Right atrium auricular region (tissue), 2 donors: ENCODE results near the gene MAP4K5. TPM values are rescaled to one million over a fixed set of nuclear protein-coding genes. Genes with fewer than 3 reads are reported as not detected.

Source experiments
- DNase-seq: peaks from one replicate; pipeline ENCODE4 v3.0.0-alpha.2; 2019; ENCODE audit warnings: low spot score
- H3K27ac ChIP-seq, 2 donors: fragments of 200-600 bp; sonication (generic); 1 replicate in 1 of 2; 2 replicates in 1 of 2; pipeline ENCODE4 v1.5.1; 2016 to 2019
- H3K27me3 ChIP-seq, 2 donors: fragments of 200-600 bp; sonication (generic); one replicate each; pipeline versions ENCODE4 v1.5.1 to v1.6.0; 2017 to 2019
- H3K36me3 ChIP-seq: fragments of 200-600 bp; sonication (generic); one replicate; pipeline ENCODE4 v1.5.1; 2016
- H3K4me1 ChIP-seq, 2 donors: fragments of 200-600 bp; sonication (generic); one replicate each; pipeline versions ENCODE4 v1.5.1 to v1.6.0; 2017 to 2019
- H3K4me3 ChIP-seq, 2 donors: fragments of 200-600 bp; sonication (generic); 1 replicate in 1 of 2; 2 replicates in 1 of 2; pipeline ENCODE4 v1.5.1; 2017 to 2019; ENCODE audit warnings: mild to moderate bottlenecking in 1 of 2, moderate library complexity in 1 of 2
- H3K9me3 ChIP-seq, 2 donors: fragments of 200-600 bp; sonication (generic); one replicate each; pipeline ENCODE4 v1.5.1; 2019
- CTCF ChIP-seq, 2 donors: fragments of 200-600 bp; sonication (generic); IDR thresholded peaks; one replicate each; pipeline ENCODE4 v1.5.1; 2019; ENCODE audit warnings: antibody characterized with exemption in 2 of 2
- total RNA-seq, 2 donors: library from RNA; depleted of rRNA; stranded (reverse); fragments of >200 nt; gene quantifications; one replicate each; pipeline ENCODE4 v1.1.0, GENCODE V29; 2016

The MAP4K5 gene
- total RNA-seq, 2 donors from 2014 or later = 37.5 to 44.4 TPM

- Histone ChIP-seq H3K27me3 (no peaks in the 10 kb centered on the region), H3K27ac (no peak overlapping the region), H3K9me3 (no peaks in the 10 kb centered on the region), H3K4me3 (no peak overlapping the region), H3K36me3 (no peaks in the 10 kb centered on the region), H3K4me1 (no peaks in the 10 kb centered on the region)
- TF ChIP-seq CTCF (IDR thresholded peaks at IDR 0.05) = no peak
- no peak for DNase-seq
Measured at GRCh38 chr14:50387548-50387947, 144.8 kb downstream of the MAP4K5 start.

- H3K4me1 ChIP-seq = no peaks in the 10 kb centered on the region
- H3K27me3 ChIP-seq = no peaks in the 10 kb centered on the region
- no peak overlapping the region for H3K4me3 ChIP-seq
- H3K27ac ChIP-seq = no peak overlapping the region
- no peak for DNase-seq
- H3K36me3 ChIP-seq = no peaks in the 10 kb centered on the region
- TF ChIP-seq CTCF (IDR thresholded peaks at IDR 0.05) = no peak
- no peaks in the 10 kb centered on the region for H3K9me3 ChIP-seq
Measured at GRCh38 chr14:50383618-50384225, 148.6 kb downstream of the MAP4K5 start.

- Histone ChIP-seq H3K27ac (no peak overlapping the region), H3K27me3 (no peaks in the 10 kb centered on the region), H3K36me3 (no peaks in the 10 kb centered on the region), H3K9me3 (no peaks in the 10 kb centered on the region), H3K4me1 (no peaks in the 10 kb centered on the region), H3K4me3 (no peak overlapping the region)
- no peak for DNase-seq
- no peak for TF ChIP-seq CTCF (IDR thresholded peaks at IDR 0.05)
Measured at GRCh38 chr14:50381823-50382287, 150.5 kb downstream of the MAP4K5 start.

- Histone ChIP-seq H3K27ac (no peak overlapping the region), H3K27me3 (no peaks in the 10 kb centered on the region), H3K36me3 (no peaks in the 10 kb centered on the region), H3K4me3 (no peak overlapping the region), H3K4me1 (no peaks in the 10 kb centered on the region), H3K9me3 (no peaks in the 10 kb centered on the region)
- TF ChIP-seq CTCF (IDR thresholded peaks at IDR 0.05) = no peak
- no peak for DNase-seq
Measured at GRCh38 chr14:50381008-50381407, 151.4 kb downstream of the MAP4K5 start.

GRCh38 chr14:50380455-50380854 is 151.9 kb downstream of the MAP4K5 start:
- TF ChIP-seq CTCF (IDR thresholded peaks at IDR 0.05) = no peak
- no peaks in the 10 kb centered on the region for H3K27me3 ChIP-seq
- H3K4me1 ChIP-seq = no peaks in the 10 kb centered on the region
- no peak overlapping the region for H3K27ac ChIP-seq
- no peak overlapping the region for H3K4me3 ChIP-seq
- H3K9me3 ChIP-seq = no peaks in the 10 kb centered on the region
- DNase-seq = no peak
- no peaks in the 10 kb centered on the region for H3K36me3 ChIP-seq

- no peak overlapping the region for H3K27ac ChIP-seq
- no peaks in the 10 kb centered on the region for H3K4me1 ChIP-seq
- H3K36me3 ChIP-seq = no peaks in the 10 kb centered on the region
- no peaks in the 10 kb centered on the region for H3K9me3 ChIP-seq
- no peak for DNase-seq
- H3K27me3 ChIP-seq = no peaks in the 10 kb centered on the region
- H3K4me3 ChIP-seq = no peak overlapping the region
- no peak for TF ChIP-seq CTCF (IDR thresholded peaks at IDR 0.05)
Measured at GRCh38 chr14:50379563-50379962, 152.8 kb downstream of the MAP4K5 start.
